HG03060 (cell line): ENCODE measurements around the gene ENGASE.
"Not testable (repeated sequence)": the region's sequence is repeated elsewhere in the genome, so short reads cannot be mapped to it uniquely, and the experiment has no call there.

Experiments used
- ATAC-seq: cut with Tn5 transposase; IDR thresholded peaks from one replicate; pipeline ENCODE4 v1.9.1; 2021; ENCODE audit warnings: low read depth, moderate number of reproducible peaks; ENCODE audit not compliant: unreplicated experiment

The ENGASE gene, protein sequence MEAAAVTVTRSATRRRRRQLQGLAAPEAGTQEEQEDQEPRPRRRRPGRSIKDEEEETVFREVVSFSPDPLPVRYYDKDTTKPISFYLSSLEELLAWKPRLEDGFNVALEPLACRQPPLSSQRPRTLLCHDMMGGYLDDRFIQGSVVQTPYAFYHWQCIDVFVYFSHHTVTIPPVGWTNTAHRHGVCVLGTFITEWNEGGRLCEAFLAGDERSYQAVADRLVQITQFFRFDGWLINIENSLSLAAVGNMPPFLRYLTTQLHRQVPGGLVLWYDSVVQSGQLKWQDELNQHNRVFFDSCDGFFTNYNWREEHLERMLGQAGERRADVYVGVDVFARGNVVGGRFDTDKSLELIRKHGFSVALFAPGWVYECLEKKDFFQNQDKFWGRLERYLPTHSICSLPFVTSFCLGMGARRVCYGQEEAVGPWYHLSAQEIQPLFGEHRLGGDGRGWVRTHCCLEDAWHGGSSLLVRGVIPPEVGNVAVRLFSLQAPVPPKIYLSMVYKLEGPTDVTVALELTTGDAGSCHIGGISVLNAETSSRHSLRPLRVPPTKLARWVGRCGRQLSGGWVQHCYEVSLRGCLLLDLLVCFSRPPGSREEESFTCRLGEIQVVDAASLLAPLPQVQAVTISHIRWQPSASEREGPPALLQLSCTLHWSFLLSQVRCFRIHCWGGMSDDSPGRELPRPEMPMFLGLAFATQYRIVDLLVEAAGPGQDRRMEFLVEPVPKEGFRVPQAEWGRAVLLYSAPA

DNA sequence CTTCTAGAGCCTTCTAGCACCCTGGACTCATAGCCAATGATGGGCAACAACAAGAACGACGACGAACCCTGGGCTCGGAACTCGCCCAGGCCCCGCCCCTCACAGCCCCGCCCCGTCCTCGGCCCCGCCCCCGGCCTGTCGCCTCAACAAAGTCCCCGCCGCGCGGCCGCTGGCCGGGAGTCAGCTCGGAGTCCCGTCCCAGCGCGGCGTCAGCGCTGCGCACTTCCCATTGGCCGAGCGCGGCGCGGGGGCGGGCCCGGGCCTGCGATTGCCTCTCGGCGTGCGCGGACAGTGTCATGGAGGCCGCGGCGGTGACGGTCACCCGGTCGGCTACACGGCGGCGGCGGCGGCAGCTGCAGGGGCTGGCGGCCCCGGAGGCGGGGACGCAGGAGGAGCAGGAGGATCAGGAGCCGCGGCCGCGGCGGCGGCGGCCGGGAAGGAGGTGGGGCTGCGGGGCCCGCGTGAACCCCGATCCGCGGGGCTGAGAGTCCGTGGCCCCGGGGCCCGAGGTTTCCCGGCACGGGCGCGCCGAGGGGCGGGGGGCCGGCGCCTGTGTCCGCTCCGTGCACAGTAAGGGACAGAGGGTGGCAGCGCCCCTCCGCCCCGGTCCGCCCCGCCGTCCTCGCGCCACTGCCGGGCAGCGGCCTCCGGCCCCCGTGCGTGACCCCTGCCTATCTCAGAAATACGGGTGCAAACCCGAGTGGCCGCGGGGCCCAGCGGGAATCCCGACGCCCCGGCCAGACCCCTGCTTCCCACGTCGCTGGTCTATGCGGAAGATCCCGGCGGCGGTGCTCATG lies at the start of gene ENGASE:
TSS of gene ENGASE (plus strand) at position 176 of the 797 bp plus-strand sequence. CDS start at position 297, 121 bp downstream.
- no peak for ATAC-seq

DNA sequence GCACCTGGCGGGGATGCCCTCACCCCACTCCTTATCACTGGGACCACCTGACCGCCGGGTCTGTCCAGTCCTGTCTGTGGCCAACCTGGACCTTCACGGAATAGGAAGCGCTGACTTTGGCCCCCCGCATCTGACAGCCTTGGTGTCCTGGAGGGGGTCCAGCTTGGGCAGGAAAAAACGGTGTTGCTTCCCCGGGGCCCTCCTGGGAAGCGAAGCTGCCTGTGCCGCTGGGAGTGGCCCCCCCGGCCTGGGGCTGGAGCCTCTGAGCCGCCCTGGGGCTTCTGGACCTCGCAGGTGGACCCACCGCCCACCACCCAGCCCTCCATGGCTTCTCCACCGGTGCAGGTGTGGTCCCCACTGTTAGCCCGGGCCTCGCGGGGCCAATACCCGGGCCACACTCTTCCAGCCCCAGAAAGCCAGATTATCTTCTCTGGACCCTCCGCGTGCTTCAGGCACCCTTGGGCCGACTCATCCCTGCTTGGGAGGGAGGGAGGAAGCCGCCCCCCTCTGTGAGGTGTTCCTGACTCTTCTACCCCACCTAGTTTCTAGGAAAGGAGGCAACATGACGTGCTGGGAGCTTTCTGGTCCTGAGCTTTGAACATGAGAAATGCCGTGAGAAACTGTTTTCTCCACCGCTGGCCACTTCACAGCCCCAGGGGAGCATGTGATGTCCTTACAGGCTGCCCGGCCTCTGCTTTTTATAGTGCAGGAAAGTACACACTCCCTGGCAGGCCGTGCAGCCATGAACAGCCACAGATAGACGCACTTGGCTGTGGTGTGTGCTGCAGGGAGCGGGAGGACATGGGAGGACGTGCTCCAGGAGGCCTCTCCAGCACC lies 49.5 kb upstream of the ENGASE start:
- ATAC-seq = no peak

DNA sequence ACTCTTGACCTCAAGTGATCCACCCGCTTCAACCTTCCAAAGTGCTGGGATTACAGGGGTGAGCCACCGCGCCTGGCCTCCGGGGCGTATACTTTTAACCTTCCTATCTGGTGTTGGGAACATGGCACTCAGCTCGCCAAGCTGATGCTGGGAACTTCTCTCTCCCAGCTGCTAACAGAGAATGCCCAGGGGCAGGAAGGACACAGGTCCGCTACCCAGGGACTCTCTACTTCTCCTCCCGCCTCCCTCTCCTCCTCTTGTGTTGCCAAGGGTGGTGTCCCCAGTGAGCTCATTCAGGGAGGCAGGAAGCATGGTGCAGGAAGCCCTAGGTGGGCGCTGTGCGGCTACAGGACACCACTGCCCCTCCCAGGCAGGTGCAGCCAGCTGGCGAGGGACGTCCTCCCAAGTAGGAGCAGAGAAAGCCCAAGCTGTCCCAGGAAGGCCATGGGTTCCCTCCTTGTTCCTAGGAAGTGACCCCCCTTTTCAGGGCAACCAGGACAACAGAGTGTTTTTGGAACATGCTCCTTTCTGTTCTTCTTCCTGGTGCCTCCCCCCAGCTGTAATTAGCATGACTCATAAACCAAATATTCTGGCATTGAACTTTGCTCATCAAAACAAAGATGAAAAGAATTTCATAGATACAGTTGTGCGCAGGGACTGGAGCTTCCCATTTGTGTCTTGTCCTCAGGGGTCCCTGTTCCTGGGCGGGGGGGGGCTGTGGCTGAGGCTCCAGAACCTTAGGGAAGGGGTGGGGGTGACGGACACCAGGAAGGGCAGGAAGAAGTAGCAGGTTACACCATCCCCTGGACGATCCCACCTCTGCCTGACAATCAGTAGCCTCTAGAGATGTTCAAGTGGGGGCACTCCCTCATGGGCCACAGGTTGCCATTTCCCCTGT lies 48.0 kb upstream of the ENGASE start:
- ATAC-seq = no peak

DNA sequence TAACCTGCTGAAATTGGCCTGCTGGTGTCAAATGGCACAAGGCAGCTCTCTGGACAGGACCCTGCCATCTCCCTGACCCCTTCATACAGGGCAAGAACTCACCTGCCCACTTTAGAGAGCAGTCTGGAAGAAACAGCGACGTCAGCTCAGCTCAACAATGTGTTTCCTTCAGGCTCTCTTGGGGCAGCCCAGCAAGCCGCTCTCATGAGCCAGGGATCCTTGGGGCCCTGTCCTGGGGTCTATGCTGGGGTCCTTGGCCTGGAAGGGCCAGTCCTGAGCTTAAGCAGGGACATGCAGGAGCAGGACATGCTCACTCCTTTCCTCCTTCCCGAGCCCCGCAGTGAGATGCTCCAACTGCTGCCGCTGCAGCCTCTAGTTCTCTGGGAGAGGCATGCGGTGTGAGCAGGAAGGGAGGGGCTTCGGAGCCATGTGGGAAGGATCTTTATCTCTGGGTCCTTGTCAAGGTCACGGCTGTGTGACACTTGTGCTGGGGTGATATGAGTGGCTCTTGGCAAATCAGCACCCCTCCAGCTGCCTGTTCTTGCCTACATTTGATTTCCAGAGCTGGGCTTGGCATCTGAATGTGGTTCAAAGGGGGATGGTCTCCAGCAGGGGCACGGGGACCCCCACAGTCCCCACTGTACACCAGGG lies 47.2 kb upstream of the ENGASE start:
- ATAC-seq = no peak

DNA sequence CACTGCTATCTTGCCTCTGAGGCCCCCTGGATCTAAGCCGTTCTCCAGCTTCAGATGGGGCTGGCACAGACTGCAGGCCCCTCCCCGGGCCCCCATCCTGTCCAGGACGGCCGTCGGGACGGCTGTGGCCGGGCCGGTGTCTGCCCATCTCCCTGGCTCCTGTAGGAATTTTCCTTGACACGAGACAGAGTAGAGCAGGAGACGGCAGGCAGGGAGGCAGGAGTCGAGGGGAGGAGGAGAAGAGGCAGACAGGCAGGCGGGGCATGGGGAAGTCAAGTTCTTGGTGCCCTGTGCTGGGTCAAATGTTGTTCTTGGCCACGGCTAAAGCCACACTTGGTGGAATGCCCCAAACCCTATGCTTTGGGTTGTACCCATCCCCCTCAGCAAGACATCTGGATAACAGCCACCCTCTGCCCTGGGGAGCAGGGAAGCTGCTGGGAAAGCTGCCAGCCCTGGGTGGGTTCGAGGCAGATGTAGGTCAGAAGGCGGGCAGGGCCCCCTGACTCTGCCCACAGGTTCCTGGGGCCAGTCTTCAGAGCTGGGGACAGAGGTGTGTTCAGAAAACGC lies 46.6 kb upstream of the ENGASE start:
- ATAC-seq = no peak

DNA sequence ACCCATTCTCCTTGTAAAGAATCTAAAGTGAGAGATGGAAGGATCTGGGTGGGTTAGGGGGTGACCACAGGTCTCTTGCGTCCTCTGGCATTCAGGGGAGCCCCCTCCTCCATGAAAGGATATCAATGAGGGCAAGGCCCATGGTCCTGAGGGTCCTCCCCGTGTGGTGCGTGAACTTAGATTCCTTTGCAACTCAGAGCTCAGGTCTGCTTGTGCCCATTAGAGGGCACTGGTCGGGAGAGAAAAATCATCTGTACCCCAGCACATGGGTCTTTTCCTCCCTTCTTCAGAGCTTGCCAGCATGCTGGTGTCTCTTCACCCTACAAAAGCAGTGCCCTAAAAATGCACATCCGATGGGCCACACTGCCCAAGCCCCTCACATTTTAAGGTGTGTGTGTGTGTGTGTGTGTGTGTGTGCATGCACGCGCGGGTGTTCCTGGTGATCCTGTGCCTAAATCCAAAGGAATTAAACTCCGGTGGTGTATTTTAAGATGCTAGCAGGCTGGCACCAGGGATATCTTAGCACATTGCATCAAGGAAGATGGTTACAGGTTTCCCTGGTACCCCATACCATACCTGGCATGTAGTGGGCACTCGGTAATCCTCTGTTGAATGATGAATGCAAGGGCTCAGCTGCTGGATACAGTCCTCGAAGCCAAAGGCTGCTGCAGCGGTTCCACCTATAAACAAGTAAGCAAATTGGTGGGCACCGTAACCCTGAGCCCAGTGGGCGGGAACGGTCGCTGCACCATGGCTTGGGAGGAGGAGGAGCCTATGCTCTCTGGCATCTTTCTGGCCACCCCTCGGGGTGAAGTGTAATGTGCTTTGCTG lies 45.9 kb upstream of the ENGASE start:
- ATAC-seq = no peak

DNA sequence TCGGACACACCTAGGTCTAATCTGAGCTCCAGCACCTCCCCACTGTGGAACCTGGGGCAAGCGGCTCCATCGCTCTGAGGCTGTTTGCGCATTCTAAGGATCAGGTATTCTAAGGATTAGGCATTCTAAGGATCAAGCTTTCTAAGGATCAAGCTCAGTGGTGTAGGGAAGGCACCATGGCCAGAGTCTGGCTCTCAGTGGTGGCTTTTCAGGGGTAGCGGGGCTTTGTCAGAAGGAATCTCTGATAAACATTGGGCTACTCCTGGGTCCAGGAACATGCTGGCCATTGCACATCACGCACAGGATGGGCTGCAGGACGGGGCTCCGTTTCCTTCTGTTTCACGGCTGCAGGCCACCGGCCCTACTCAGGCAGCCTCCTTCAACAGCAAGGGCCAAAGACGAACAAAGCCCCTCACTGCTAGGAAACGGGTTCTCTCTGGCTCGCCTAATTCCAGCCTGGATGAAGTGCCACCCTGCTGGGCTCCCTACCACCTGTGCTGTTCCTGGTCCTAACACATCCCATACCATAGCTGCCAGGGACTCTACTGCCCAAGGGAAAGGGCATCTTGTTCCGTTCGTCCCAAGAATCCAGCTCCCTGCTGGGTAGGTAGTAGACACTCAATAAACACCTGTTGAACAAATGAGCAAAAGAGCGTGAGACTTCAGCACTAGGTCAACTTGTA lies 45.2 kb upstream of the ENGASE start:
- no peak for ATAC-seq

DNA sequence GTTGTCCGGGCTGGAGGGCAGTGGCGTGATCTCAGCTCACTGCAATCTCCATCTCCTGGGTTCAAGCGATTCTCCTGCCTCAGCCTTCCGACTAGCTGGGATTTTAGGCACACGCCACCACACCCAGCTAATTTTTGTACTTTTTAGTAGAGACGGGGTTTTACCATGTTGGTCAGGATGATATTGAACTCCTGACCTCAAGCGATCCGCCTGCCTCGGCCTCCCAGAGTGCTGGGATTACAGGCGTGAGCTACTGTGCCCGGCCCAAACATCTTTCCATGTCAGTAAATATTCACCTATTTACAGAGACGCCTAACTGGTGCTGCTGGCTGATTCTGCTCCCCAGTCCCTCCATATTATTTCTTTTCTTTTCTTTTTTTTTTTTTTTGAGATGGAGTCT lies 44.0 kb upstream of the ENGASE start:
- not testable (repeated sequence) for ATAC-seq

DNA sequence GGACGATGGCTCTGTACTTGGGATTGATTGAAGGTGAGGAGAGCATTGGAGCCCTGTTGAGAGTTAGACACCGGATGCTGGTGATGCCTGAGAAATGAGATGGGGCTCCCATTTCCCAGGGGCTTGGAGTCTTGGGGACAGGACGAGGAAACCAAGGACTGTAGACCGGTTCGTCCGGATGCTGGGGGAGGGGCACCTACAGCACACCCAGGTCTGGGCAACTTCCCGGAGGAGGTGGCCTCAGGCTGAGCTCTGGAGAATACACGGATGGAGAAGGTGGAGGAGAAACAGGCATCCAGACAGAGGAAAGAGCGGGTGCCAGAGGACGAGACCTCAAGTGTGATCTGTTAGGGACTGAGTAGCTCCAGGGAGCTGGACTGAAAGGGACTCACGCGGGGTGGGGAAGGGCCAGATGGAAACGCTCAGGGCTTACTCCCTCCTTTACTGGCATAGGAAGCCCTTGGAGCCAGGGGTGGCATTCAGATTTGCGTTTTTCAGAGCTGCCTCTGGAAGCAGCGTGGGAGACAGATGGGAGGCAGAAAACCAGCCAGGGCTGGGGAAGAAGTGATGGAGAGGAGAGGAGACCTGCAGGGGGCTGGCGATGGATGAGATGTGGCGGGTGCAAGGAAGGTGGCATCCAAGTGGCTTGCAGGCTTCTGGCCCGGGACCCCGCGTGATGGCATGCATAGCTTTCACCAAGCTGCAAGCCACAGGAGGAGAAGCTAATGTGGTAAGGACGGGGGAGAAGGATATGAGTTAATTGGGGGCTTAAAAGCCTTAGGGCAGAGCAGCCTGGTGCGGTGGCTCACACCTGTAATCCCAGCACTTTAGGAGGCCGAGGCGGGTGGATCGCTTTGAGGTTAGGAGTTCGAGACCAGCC lies 42.4 kb upstream of the ENGASE start:
- no peak for ATAC-seq

DNA sequence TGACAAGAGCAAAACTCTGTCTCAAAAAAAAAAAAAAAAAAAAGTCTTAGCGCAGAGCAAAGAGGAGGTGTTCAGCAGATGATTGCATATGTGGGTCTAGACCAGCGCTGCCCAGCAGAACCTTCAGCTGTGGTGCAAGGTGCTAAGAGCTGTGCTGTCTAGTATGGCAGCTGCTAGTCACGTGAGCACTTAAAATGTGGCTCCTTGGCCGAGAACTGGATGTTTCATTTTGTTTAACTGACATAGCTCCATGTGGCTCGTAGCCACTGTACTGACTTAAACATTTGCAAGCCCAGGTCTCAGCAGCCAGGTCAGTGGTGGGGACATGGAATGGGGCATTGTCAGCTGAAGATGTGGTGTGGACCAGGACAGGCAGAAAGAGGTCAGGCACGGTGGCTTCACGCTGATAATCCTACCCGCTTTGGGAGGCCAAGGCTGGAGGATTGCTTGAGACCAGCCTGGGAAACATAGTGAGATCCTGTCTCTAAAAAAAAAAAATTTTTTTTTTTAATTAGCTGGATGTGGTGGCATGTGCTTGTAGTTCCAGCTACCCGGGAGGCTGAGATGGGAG lies 41.5 kb upstream of the ENGASE start:
- ATAC-seq = no peak

DNA sequence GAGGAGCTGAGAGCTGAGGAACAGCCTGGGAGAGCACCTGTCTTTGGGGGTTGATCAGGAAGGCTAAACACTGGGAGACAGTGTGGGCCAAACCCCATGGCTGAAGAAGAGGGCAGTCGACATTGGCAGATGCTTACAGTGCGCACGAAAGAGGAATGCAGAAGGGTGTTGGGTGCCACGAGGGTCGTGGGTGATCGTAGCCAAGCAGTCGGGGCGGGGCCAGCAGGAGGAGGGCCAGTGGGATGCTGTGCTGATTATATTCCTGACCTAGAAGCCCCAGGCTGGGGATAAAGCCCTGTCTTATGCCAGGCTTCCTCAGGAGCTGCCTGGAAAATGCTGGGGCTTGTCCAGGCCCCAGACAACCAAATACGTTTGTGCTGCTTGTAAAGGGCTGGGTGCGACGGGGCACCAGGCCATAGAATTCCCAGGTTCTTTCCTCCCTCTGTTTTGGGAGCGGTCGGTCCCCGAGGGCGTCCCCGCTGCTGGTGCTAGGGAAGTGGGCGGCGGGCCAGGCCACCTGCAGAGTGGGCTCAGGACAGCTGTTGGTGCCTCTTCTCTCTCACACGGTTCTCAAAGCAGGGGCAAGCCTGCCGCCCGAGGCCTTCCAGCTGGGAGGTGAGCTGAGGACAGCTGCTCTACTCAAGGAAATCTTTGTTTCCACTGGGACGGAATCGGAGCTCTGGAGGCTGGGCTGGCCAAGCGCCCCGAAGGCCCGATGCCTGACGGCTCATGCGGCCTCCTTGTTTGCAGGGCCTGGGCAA lies 40.7 kb upstream of the ENGASE start:
- ATAC-seq = no peak

DNA sequence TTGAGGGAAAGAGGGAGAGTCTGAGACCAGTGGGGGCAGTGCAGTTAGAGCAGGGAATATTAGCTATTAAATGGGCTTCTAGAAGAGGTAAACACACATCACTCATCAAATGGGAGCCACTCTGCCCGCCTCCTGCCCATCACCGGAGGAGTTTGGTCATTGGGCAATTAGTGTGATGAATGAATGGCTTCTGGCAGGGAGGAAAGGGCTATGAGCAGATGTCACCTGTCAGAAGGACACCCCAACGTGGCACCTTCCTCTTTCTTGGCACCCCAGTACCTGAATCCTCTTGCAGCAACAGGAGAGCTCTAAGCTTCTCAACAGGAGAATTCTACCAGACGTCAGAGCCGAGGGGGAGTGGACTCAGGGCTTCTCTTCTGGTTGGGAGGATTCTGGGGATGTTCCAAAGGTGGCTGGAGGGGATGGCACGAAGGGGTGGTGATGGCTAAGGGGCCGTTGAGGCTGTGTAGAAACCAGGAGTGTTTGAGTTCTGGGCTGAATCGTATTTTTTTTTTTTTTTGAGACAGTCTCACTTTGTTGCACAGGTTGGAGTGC lies 39.6 kb upstream of the ENGASE start:
- ATAC-seq = no peak

DNA sequence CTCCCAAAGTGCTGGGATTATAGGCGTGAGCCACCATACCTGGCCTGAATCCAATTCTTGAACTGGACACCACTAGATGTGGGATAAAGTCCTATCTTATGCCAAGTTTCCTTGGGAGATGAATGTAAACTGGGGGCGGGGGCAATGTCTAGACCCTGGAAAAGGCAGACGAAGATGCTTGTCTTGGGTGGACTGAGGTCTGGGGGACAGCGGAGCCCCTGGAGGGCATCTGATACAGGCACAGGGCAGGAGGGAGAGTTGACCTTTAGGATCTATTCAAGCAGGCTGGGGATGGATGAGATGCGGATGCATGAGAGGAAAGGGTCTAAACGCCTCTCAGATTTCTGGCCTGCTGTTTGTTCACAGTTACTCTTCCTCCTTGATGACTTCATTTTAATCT lies 38.9 kb upstream of the ENGASE start:
- no peak for ATAC-seq

DNA sequence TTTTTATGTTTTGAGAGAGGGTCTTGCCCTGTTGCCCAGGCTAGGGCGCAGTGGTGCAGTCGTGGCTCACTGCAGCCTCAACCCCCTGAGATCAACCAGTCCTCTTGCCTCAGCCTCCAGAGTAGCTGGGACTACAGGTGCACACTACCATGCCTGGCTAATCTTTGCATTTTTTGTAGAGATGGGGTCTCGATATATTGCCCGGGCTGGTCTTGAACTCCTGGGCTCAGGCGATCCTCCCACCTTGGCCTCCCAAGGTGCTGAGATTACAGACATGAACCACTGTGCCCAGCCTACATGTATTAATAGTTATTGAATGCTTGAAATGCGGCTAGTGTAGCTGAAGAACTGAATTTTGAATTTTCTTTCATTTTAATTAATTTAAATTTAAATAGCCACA lies 38.4 kb upstream of the ENGASE start:
- no peak for ATAC-seq

DNA sequence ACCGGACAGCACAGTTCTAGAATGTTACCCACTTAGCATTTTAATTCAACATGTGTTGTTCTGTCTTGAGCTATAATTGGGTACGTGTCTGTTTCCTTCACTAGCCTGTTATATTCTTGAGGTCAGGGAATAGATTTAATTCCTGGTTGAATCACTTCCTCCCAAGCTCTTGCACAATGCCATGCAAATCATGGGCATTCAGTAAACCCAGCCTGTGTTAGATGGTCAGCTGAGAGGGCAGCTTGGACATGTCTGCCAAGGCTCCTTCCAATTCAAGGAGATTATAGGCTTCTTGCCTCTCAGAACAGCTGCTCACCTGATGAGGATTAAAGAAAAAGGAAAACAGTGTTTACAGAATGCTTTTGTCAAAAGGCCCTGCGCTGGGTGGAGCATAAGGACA lies 38.0 kb upstream of the ENGASE start:
- no peak for ATAC-seq
